Measurements from ENCODE around the gene CCR8.
A peak's percentile ranks its signal among the peaks of the same experiment; 100 is the strongest.

CCR8 gene

GRCh38 chr3:39329493-39329892, at the start of gene CCR8:
Gene CCR8 (plus strand): TSS chr3:39329709. CDS start chr3:39332332, 2,623 bp downstream.
- no peak for DNase-seq (ENCODE audit: low read depth)

DNA sequence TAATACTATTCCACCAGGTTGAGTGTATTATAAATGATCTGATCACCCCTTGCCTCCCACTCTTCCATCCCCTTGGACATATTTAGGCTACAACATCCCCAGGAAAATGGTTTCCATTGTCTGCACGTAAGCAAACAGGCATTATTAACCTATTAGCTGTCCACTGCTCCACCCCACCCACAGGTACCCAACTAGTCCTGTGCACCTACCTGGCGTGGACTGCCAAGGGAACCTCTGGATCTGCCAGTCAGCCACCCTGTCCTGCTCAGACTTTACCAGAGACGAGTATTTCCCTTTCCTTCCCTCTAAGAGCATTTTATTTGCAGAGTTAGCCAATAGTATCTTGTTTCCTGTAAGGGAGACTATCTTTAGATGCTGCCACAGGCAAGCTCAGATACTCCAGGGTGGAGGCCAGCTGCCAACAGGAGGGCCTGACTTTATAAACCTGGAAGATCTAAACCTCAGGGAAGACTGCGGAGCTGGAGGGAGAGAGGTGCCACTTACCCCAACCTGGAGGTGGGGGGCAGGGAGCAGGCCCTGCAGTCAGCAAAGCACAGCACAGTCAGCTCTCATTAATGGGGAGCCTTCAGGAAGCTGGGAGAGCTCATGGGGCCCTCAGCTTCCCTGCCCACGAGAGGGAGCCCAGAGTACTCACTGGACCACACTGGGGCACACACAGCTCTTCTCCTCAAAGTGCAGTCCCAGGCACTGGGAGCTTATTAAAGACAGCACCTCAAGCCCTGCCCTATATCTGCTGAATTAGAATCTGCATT, 49.6 kb upstream of the CCR8 start, which contains the start of gene CX3CR1:
CX3CR1 (minus strand) TSS at position 292 of the 773 bp plus-strand sequence. CDS start 13,527 bp downstream, outside the sequence.
- DNase-seq (ENCODE audit: low read depth) = no peak

GRCh38 chr3:39280571-39280970, 48.9 kb upstream of the CCR8 start:
- DNase-seq (ENCODE audit: low read depth) = no peak

GRCh38 chr3:39281533-39281932, 48.0 kb upstream of the CCR8 start:
- no peak for DNase-seq (ENCODE audit: low read depth)

DNA sequence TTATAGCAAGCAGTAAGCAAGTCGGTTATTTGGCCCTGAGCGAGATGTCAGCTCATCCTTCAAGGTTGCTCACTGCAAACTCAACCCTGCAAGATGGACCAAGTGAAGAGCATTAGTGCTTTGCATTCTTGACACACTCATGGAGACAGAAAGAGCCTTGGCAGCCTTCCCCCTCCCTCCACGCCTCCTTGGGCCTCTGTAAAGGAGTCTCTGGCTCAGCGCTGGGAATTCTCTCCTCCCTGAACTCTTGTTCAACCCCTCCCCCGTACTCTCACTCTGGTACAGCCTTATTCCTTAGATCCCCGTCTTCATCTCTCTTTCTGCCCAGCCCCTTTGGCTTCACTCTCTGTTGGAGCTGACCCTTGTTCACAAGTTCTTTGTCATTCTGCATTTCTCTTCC, 47.5 kb upstream of the CCR8 start:
- no peak for DNase-seq (ENCODE audit: low read depth)

DNA sequence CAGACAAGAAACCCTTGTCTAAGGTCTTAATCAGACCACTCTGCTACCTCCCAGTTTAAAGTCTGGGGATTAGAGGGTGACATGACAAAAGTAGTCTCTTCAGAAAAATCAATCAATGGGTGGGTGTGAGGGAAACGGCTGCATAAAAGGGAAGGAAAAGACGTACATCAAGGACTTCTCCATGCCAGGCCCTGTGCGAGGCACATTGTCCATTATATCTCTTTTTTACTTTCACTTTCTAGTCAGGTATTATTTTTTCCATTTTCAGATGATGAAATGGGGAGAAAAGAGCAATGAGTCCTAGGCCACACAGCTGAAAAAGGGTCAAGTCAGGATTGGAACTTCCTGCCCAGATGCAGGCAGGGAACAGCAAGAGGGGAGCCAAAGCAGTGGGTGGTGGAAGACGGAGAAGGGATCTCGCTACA, 45.0 kb upstream of the CCR8 start:
- no peak for DNase-seq (ENCODE audit: low read depth)

DNA sequence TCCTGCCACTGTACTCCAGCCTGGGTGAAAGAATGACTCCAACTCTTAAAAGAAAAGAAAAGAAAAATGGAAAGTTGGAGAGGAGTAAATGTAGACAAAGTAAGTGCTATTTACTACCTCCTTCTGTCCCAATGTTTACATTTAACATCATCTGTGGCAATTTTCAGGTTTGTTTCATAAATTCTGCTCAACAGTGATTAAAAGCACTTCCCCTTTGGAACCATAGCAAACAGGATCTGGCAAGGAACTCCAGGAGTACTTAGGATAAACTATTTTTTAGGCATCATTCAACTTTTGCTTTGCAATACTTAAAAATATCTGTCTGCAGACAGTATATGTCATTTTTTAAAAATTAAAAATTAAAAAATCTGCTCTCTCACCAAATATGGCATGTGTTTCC, 44.2 kb upstream of the CCR8 start:
- DNase-seq (ENCODE audit: low read depth) = no peak

GRCh38 chr3:39286771-39287170, 42.7 kb upstream of the CCR8 start:
- DNase-seq (ENCODE audit: low read depth) = no peak

DNA sequence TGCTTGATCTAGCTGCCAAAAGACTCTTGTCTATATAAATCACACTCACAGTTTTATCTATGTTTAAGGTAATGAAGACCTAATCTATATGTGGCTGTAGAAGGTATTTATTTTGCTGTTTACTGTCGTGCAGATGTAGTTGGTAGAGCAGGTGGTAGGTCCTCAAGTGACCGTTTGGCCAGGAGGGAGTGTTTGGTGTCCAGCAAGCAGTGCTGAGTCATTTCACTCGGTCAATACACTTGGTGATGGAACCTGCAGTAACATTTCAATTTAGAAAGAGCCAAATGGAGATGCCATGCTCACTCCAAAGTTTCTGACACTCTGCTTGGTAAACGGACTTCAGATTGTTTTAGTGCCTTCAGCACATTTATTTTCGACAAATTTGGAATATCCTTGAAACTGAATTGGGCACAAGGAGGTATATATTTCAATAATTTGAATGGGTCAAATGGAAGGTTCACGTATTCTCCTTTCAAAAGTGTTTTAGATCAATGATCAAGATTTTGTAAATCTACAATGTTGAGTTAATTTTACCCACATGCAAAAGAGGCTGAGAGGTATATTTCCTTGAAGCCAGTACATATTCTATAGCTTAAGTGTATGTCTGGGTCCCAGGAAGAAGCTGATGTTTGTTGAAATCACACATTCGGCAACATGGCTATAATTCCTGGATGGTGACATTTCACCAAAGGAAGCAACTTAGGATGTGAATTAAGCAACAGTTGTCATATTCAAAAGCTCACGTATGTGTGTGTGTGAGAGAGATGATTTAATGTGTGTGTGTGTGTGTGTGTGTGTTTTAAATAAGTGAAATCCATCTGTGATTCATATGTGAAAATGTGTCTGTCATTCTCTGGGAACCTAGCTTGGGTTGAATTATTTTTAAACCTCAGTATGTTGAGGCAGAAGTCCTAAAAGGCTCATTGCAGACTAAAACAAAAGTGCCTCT, 42.0 kb upstream of the CCR8 start:
- DNase-seq (ENCODE audit: low read depth) = no peak

DNA sequence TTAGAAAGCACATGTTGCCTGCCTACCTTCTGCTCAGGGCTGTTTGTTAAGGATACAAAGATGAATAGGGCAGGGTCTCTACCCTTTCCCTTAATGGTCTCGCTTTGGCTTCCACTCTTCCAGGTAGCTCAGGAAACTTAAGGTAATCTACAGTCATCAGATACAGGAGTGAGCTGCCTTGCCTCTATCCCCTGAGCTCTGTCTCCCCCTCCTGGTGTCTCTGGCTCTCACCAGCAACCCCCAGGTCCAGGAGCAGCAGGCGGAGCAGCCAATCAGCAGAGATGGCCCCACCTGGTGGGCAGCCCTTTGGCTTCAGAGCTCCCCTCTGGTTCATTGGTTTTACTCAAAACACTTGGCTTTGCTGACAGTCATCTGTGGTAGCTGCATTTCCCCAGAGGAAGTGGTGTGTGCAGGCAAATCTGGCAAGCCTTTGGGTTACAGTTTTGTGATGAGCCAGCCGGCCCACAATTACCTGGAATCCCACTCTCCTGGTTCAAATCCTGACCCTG, 41.2 kb upstream of the CCR8 start:
- peak; percentile 48 for DNase-seq (ENCODE audit: low read depth)

- no peak for DNase-seq (ENCODE audit: low read depth)
These were observed 40.4 kb upstream of the CCR8 start for GRCh38 chr3:39289107-39289506.

- DNase-seq (ENCODE audit: low read depth) = no peak
These were observed 39.3 kb upstream of the CCR8 start for GRCh38 chr3:39290255-39290654.

DNA sequence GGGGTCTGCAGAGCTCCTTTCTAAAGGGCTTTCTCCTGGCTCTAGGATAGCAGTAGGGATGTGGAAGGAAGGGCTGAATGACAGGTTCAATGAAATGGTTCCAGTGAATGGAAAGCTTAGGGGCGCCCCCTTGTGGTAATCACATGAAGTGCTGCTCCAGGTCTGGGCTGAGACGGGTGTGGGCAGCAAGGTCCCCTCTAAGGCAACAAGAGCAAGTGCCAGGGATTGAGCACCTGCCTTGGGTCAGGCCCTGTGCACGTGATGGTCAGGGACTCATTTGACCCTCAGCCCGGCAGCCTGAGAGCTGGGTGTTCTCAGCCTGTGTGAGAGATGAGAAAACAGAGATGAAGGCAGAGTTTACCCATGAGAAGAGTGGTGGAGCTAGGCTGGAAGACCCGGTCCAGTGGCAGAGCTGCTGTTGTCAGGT, 37.6 kb upstream of the CCR8 start:
- DNase-seq (ENCODE audit: low read depth) = no peak

- no peak for DNase-seq (ENCODE audit: low read depth)
These were observed 36.5 kb upstream of the CCR8 start for GRCh38 chr3:39292961-39293360.

GRCh38 chr3:39294446-39295183, 34.9 kb upstream of the CCR8 start:
- no peak for DNase-seq (ENCODE audit: low read depth)

- no peak for DNase-seq (ENCODE audit: low read depth)
These were observed 34.2 kb upstream of the CCR8 start for GRCh38 chr3:39295184-39295775.

GRCh38 chr3:39296197-39297077, 33.1 kb upstream of the CCR8 start:
- DNase-seq (ENCODE audit: low read depth) = no peak

DNA sequence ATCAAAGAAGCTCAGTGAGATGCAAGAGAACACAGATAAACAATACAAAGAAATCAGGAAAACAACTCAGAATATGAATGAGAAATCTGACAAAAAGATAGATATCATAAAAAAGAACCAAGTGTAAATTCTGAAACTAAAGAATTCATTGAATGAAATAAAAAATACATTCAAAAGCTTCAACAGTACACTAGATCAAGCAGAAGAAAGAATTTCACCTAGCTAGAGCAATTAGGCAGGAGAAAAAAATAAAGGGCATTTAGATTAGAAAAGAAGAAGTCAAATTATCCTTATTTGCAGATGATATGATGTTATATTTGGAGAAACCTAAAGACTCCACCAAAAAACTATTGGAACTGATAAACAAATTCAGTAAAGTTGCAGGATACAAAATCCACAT, 30.2 kb upstream of the CCR8 start:
- no peak for DNase-seq (ENCODE audit: low read depth)

GRCh38 chr3:39302178-39302577, 27.3 kb upstream of the CCR8 start:
- no peak for DNase-seq (ENCODE audit: low read depth)

DNA sequence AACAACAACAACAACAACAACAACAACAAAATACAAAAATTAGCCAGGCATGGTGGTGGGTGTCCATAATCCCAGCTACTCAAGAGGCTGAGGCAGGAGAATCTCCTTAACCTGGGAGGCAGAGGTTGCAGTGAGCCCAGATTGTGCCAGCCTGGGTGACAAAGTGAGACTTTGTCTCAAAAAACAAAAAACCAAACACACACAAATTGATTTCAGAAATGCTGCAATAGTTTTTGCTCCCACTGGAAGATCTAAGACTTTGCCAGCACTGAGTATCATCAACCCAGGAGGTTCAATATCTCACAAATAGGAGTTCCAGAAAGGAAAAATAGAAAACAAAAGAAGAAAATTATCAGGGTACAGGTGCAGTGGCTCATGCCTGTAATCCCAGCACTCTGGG, 16.2 kb upstream of the CCR8 start:
- DNase-seq (ENCODE audit: low read depth) = no peak

- no peak for DNase-seq (ENCODE audit: low read depth)
These were observed 14.1 kb upstream of the CCR8 start for GRCh38 chr3:39315420-39315819.
